ENCODE results near the gene ACOX3. TPM values are rescaled to one million over a fixed set of nuclear protein-coding genes. Genes with fewer than 3 reads are reported as not detected.

Gene ACOX3
- total RNA-seq: 27.3 and 40.1 TPM in 2 replicates

GRCh38 chr4:8440492-8441311 lies at the start of gene ACOX3, which contains the start of gene TRMT44:
Gene ACOX3, minus strand, starts transcription at chr4:8440723. Its CDS starts 24,202 bp downstream, at chr4:8416521.
Gene TRMT44, plus strand, starts transcription at chr4:8440777. Its CDS starts 46 bp downstream, at chr4:8440823.

Small RNAs within 50 kb of the gene (small RNA-seq; reads per million reads assigned to genes)
- gene RNA5SP152: not detected

Other genes with a start within 250 kb of the ACOX3 start
- gene SH3TC1, start 241.4 kb downstream of the ACOX3 start, total RNA-seq: 0.36 and 0.81 TPM in 2 replicates
- gene HTRA3, start 171.0 kb downstream of the ACOX3 start, total RNA-seq: 4.6 and 8.1 TPM in 2 replicates
- gene TRMT44, start 54 bp upstream of the ACOX3 start, total RNA-seq: 17.5 and 22.1 TPM in 2 replicates
- gene GPR78, start 139.7 kb upstream of the ACOX3 start, total RNA-seq: 0.97 and 1.9 TPM in 2 replicates
- gene CPZ, start 152.0 kb upstream of the ACOX3 start, total RNA-seq: 17.5 and 22.4 TPM in 2 replicates